NCI-H748 (cell line): Measurements from ENCODE around the gene HINFP.
"Not testable (repeated sequence)": the region's sequence is repeated elsewhere in the genome, so short reads cannot be mapped to it uniquely, and the experiment has no call there.

ENCODE experiments used
- DNase-seq: peaks from one replicate; lab custom pipeline; 2025; ENCODE audit not compliant: unreplicated experiment; lab: John Stamatoyannopoulos, UW

HINFP gene

DNA sequence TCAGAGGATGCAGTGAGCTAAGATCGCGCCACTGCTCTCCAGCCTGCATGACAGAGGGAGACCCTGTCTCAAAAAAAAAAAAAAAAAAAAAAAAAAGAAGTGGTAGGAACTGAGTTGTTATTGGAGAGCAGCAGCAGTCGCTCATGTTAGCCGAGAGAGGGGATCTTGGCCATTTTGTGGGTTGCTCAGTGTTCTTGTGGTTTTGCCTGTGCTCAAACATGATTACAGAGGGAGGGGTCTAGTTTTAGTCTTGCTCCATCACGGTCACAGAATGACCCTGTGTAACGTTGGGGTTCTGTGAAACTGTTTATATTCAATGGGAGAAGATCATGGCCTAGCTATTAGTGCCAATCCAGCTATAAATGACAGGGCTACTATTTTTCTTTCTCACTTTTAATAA is 21.7 kb upstream of the HINFP start:
- no peak for DNase-seq

DNA sequence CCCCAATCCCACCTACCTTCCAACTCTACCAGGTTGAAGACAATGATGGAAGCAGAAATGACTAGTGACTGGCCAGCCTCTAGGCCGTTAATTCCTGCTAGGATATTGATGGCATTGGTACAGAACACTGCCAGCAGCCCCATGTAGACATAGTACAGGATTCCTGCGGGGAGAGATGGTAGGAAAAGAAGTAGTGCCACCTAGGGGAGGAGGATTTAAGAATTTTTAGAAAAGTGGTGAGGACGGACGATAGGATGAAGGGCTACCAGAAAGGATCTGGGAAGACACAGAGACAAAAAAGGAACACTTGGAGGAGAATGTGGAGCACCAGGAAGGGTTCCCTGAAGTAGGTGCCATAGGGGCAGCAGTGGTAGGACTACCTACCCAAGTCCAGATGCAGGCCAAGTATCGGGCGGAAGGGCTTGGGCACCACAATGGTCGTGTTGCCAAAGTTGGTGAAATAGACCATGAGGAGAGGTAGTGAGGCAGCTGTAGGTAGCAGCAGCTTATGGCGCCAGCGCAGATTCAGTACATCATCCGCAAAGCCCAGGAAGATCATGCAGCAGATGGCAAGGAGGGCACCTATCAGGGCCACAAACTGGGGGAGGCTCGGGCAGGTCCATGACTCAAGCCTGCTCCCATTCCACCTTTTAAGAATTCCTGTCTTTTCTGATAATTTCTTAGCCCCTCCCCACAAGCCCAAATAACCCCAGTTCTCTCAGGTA is 21.0 kb upstream of the HINFP start:
- DNase-seq: peak; percentile 60

- peak; percentile 49 for DNase-seq
Observed at GRCh38 chr11:119100994-119101758, 20.2 kb upstream of the HINFP start.

GRCh38 chr11:119101759-119102423 is 19.5 kb upstream of the HINFP start, which contains the start of gene DPAGT1:
Gene DPAGT1, minus strand, starts transcription at chr11:119101853. Its CDS starts 198 bp downstream, at chr11:119101655.
- DNase-seq: peak; percentile 96

GRCh38 chr11:119103161-119103664 is 18.2 kb upstream of the HINFP start:
- not testable (repeated sequence) for DNase-seq

GRCh38 chr11:119103793-119104192 is 17.6 kb upstream of the HINFP start:
- no peak for DNase-seq

- peak; percentile 89 for DNase-seq
Observed at GRCh38 chr11:119106564-119107537, 14.5 kb upstream of the HINFP start, which contains the start of gene C2CD2L. Gene C2CD2L, plus strand, starts transcription at chr11:119107344. Its CDS starts 398 bp downstream, at chr11:119107742.

DNA sequence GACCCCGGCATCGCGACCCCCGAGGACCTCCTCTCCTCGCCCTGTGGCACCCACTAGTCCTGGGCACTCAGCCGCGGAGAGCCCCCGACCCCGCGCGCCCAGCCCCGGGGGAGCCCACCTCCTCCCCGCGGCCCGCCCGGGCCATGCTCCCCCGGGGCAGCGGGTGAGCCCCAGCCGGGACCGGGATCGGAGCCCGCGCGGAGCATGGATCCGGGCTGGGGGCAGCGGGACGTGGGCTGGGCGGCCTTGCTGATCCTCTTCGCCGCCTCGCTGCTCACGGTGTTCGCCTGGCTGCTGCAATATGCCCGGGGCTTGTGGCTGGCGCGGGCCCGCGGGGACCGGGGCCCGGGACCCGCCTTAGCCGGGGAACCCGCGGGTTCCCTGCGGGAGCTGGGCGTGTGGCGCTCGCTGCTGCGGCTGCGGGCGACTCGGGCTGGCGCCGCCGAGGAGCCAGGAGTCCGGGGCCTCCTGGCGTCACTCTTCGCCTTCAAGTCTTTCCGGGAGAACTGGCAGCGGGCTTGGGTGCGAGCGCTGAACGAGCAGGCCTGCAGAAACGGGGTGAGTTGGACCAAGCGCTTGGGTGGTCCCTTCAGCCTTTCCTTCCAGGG is 13.7 kb upstream of the HINFP start:
- peak; percentile 16 for DNase-seq

DNA sequence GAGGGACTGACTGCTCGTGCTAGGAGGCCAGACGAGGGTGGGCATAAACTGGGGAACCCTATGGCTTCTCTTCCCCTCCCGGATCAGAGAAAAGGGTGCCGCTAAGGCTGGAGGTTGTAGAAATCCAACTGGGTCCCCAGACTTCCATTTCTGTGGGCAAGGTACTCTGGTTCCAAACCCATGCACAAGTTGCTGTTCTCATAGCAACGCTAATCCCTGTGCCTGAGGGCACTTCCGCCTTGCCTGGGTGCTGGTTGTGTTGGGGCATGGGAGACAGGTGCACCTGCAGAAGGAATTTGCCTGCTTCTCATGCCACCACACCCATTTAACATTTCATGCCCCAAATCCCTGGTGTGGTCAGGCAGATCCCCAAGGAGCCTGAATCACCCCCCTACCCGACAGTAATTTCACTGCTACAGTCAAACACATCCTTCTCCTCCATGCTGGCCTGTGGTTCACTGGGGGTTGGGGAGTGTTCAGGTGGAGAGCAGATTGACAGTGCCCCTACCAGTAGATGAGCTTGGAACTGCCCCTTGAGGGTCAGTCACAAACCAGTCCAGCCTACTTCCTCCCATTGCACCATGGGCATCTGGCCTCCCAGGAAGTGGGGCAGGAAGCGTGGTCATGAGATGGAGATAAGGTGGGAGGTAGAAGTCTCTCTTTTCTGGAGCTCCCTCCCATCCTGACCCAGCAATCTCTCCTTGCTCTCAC is 13.1 kb upstream of the HINFP start:
- DNase-seq: peak; percentile 52

DNA sequence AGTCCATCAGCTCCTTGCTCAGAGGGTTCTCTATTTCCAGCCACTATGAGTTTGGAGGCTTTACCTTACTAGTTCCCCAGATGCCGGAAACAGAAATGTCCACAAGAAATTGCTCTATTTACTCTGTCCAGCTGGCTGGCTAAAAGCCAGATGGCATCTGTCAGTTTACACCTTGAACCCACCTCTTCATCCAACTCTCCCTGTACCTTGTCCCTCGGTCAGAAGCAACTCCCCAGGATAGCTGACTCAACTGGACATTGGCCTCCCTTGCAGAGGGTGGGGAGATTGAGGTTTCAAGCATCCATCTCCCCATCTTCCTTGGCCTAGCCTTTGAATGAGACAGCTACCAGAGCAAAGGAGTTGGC is 12.5 kb upstream of the HINFP start:
- no peak for DNase-seq

GRCh38 chr11:119109843-119110242 is 11.5 kb upstream of the HINFP start:
- DNase-seq: no peak

DNA sequence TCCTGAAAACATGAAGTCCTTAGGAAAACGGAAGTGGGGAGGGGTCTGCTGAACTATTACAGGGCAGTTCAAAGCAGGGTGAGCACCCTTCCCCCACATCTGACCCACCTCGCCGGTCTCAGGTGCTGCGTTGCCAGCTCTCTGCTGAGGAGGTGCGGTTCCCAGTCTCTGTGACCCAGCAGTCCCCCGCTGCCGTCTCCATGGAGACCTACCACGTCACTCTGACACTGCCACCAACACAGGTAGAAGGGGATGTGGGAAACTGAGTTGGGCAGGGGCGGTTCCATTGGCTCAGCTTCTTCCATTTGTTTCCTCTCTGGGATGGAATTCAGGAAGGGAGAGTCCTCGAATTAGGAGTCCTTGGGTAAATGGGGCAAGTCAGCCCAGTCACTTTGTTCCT is 10.9 kb upstream of the HINFP start:
- DNase-seq: no peak

DNA sequence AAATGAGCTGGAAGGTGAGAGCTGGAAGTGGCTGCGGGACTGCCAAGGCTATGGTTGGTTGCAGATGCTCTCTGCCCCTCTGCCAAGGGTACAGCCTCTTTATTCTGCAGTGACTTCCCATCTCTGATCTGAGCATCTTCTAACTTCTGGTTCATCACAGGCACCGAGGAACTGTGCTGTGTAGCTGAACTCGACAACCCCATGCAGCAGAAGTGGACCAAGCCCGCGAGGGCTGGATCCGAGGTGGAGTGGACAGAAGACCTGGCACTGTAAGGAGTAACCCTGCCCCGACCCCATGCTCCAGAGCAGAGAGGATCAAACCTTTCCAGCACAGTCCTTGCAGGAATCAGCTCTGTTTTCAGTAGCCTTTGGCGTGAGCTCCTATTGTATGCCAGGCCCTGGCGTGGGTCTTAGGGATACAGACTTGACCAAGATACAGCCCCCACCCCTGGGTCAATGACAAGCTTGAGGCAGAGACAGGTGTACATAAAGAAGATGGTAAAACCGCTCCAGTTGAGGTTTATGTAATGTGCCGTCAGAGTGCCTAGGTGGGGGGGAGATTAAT is 9.9 kb upstream of the HINFP start:
- no peak for DNase-seq

DNA sequence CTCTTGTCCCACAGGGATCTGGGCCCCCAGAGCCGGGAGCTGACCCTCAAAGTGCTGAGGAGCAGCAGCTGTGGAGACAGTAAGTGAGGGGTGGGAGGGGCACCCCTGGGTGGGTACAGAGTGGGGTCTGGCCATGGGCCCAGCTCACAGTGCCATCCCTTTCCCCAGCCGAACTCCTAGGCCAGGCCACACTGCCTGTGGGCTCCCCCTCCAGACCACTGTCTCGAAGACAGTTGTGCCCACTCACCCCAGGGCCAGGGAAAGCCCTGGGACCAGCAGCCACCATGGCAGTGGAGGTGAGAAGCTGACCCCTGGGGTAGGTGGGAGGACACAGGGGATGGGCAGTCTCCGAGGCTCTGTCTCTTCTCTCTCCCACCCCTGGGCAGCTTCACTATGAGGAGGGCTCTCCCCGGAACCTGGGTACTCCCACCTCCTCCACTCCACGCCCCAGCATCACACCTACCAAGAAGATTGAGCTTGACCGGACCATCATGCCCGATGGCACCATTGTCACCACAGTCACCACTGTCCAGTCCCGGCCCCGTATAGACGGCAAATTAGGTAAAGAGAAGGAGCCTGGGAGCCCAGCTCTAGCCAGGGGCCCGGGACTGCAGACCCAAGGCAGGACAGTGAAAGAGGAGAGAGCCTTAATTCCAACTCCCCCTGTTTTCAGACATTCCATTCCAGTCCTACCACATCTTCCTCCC is 8.9 kb upstream of the HINFP start:
- DNase-seq: no peak

GRCh38 chr11:119113716-119114115 is 7.7 kb upstream of the HINFP start:
- no peak for DNase-seq

DNA sequence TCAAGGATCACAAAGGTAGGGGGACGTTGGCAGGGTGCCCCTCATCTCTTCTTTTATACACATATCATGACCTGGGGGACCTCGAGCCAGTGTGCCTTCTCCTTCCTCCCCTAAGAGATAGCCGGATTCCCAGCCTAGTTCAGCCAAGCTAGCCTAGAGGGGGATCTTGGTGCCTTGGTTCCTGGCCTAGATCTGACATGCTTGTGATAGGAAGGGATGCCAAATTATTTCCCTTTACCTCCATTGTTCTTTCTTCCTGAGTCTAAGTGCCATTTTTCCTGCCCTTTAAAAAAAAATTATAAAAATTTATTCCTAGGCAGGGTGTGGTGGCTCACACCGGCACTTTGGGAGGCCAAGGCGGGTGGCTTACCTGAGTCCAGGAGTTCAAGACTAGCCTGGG is 7.0 kb upstream of the HINFP start:
- no peak for DNase-seq

DNA sequence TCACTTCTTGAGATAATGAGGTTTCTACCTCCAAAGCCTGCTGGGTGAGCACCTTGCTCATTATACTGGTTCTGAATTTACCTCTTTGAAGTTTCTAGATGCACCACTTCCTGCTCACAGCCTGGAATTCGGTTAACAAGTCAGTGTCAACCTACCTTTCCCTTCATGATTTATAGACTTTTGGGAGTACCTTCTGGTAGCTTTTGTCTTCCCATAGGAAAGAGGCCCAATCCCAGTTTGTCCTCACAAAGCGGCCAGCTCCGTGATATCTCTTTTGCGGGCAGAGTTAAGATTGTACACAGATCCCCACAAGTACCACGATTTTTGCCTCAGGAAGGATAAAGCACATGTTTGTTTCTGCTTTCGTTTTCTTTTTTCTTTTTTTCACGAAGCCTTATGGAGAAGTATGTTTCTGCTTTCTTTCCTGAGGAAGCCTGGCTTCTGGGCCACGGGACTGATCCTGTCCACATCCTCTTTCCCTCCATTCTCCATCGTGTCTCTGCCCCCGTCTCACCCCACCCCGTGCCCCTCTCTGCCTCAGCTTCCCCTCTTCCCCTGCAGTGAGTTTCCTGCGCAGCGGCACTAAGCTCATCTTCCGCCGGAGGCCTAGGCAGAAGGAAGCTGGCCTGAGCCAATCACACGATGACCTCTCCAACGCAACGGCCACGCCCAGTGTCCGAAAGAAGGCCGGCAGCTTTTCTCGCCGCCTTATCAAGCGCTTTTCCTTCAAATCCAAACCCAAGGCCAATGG is 5.7 kb upstream of the HINFP start:
- DNase-seq: no peak

- DNase-seq: no peak
Observed at GRCh38 chr11:119116235-119116594, 5.2 kb upstream of the HINFP start.
